ENCODE measurements around the gene LAMA1. TPM values are rescaled to one million over a fixed set of nuclear protein-coding genes. Genes with fewer than 3 reads are reported as not detected.

The LAMA1 gene
- polyA plus RNA-seq, 1 donor, result 1.8 TPM

GRCh38 chr18:6994771-6995430 lies 122.7 kb downstream of the LAMA1 start:
- DNase-seq (ENCODE audit: low read depth), result no peak

DNA sequence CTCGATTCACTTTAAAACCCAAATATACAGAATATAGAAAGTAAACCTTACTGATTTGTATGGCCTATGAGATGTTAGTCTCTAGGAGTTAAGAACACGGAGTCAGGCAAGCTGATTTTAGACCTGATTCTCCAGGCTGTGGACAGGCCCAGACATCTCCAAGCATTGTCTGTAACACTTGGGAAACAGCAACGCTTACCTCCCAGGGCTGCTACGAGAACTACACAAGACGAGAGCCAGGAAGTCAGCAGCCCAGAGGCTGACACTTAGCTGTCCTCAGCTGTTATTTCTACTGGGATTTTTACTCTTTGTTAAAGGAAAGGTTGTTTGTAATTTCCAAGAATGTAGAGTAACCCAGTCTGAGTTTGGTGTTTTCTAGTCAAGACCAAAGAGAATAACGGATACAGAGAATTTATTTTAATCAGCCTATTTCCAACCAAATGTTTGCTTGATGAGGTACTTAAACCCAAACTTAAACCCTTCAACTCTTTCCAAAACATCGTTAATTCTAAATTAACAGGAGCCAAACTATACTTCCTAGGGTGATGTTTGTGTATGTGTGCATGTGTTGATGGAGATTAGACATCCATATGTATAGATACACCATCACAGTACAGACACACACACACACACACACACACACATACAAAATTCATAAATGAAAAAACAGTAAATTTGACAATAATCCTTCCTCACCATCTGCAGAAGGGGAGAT lies 123.4 kb downstream of the LAMA1 start:
- no peak for DNase-seq (ENCODE audit: low read depth)

DNA sequence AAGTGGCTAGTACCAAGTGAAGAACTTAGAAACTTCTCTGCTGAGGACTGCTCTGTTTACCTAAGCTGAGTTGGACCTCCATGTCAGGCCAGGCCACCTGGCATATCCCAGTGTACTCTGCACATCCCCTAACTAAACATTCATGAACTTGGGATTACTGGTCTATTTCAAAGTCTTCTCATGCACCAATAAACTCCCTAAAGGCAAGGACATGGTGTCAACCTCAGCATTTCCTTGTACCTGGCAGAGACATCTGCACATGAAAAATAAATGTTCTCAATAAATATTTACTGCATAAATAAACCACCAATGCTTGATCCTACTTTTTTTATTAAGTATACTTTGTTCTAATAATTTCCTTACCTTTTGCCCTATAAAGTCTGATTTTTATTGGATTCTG lies 124.8 kb downstream of the LAMA1 start:
- DNase-seq (ENCODE audit: low read depth), result no peak

GRCh38 chr18:6983366-6983765 lies 134.2 kb downstream of the LAMA1 start:
- DNase-seq (ENCODE audit: low read depth), result no peak

- no peak for DNase-seq (ENCODE audit: low read depth)
These were observed 135.2 kb downstream of the LAMA1 start for GRCh38 chr18:6982398-6982797.

DNA sequence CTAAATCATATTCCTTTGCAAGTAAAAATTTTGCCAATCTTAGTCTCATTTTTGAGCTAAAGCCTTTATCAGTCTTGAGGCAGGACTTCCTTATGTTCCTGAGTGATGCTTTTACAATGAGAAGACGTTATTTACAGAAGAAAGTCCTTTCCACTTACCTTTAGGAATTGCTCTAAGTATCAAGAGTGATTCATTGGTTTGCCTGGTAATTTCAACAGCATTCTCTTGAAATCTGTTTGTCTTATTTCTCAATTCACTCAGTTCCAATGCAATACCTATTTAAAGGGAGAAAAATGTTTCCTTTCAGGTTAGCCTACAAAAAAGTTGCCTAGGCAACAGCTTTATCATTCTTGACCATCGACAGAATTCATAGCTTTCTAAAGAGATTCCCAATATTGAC lies 137.2 kb downstream of the LAMA1 start:
- no peak for DNase-seq (ENCODE audit: low read depth)

DNA sequence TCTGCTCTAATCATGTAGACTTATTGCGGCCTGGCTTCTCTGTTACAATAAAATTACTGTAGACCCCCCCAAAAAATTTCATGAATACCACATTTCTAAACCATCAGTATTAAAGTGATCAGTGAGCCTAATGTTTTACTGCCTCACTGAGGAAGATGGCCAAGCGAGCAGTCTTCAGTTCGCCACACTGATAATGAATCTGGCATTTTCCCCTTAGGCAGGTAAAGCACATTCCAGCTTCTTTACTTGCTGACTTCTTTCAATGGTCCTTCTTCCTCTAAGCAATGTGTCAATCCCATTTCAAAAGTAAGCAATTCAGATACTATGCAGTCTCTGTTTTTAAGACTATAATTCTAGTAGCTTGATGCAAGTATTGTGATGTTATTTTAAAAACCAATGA lies 137.6 kb downstream of the LAMA1 start:
- no peak for DNase-seq (ENCODE audit: low read depth)

DNA sequence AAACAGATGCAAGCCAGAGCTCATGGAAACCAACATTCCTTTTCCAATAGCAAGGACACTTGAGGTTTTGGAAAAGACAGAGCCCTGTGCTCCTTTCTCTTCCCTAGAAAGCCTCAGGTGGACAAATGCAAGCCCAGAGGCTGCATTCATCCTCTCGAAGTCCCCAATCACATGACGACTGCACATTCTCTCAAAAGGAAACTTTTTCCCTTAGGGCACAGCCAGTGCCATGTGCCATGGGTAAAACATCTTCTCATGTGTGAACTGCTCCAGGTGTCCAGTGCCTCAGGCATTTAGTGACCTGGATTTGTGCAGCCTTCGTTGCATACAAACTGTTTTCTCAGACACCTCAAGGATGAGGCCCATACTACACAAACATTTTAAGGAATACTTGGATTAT lies 140.7 kb downstream of the LAMA1 start:
- no peak for DNase-seq (ENCODE audit: low read depth)

DNA sequence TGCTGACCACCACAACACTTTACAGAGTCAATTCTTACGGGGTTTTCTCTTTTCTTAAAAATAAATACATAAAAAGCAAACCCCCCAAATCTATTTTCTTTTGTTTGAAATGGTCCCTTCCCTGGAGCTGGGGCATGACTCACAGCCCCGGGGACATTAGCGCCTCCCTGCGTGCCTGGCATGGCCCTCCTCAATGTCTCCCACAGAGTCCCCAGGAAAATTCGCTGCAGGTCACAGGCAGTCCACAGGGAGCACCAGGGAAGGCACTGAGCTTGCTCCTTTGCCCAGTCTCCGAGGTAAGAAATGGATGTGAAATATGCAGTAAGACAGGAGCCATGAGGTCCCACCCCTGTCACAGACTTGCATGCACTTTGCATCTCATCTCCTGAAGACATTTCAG lies 142.5 kb downstream of the LAMA1 start:
- no peak for DNase-seq (ENCODE audit: low read depth)

GRCh38 chr18:6971823-6972478 lies 145.6 kb downstream of the LAMA1 start:
- DNase-seq (ENCODE audit: low read depth), result no peak

GRCh38 chr18:6963452-6964097 lies 154.0 kb downstream of the LAMA1 start:
- DNase-seq (ENCODE audit: low read depth), result no peak

DNA sequence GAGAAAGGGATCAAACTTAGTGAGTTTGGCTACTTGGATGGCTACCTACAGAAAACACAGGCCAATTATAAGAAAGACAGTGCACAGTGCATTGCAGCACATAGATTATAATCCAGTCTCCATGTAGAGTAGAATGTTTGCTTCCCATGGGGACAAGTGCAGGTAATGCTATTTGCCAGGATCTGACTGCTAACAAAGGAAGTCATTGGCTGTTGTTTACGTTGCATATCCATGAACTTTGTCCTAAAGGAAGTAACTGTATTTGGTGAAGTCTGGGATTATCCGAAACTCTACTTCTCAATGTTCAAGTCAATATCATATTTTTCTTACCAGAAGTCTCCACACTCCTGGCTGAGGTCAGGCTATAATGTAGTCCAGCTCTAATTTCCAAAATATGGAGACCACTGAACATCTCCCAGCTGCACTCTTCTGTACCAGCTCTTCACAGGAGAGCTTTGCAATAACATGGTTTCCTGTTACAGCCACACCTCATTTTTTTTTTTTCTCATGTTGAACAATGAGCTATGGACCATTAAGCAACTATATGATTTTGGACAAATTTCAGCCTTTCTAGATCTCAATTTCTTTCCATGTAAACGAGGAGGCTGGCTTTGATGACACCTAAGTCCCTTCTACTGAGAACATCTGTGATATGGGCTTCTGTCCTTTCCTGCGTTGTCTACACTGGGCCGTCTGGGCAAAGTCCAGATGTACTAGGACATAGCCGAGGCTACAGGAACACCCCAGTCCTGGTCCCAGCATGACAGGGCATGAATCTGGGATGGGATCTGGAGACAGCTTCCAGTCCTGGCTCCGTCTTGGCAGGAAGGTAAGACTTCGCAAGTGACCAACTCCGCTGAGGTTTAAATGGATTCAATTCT lies 154.8 kb downstream of the LAMA1 start:
- DNase-seq (ENCODE audit: low read depth), result no peak

DNA sequence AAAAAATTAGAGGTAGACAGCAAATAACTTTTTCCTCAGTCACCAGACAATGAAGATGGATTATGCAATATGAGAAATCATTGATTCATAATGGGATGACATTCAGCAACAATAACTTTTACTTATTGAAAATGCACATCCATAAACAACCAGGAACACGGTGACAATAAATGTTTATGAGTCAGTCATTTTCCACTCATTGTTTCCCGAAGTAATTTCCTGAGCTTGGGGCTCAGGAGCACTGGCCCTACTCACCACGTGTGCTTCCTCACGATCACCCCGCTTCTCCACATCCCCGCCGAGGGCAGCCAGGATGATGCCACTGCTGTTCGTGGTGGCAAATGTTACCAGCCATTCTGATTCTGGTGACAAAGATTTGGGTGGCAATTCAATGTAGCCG lies 156.3 kb downstream of the LAMA1 start:
- DNase-seq (ENCODE audit: low read depth), result no peak

GRCh38 chr18:6960656-6961055 lies 156.9 kb downstream of the LAMA1 start:
- DNase-seq (ENCODE audit: low read depth), result no peak

DNA sequence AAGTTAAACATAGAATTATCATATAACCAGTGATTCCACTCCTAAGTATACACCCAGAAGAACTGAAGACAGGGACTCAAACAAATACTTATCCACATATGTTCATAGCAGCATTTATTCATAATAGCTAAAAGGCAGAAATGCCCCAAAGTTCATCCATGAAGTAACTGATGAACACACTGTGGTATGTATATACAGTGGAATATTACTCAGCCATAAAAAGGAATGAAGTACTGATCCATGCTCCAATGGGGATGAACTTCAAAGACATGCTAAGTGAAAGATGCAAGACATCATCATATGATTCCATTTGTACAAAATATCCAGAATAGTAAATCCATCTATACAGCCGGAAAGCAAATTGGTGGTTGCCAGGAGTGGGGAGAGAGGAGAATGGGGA lies 157.5 kb downstream of the LAMA1 start:
- DNase-seq (ENCODE audit: low read depth), result no peak

DNA sequence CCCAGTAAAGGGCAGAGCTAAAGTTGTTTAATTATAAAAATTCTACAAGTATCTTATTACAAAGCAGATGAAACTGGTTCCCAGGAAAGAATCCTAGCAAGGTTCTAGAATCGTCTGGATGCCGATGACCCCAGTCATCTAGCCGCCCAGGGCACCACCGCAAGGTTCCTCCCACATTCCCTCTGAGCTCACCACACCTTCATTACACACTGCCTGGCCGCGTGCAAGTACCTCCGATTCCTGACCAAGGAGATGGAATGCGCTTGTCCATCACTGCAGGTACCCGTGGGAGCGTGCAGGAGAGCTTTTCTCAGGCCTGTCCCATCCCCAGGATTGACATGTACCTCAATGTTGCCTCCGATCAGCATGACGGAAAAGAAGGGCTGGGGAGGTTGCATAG lies 158.5 kb downstream of the LAMA1 start:
- no peak for DNase-seq (ENCODE audit: low read depth)

GRCh38 chr18:6956999-6957398 lies 160.6 kb downstream of the LAMA1 start:
- no peak for DNase-seq (ENCODE audit: low read depth)

- no peak for DNase-seq (ENCODE audit: low read depth)
These were observed 161.1 kb downstream of the LAMA1 start for GRCh38 chr18:6956495-6956894.

DNA sequence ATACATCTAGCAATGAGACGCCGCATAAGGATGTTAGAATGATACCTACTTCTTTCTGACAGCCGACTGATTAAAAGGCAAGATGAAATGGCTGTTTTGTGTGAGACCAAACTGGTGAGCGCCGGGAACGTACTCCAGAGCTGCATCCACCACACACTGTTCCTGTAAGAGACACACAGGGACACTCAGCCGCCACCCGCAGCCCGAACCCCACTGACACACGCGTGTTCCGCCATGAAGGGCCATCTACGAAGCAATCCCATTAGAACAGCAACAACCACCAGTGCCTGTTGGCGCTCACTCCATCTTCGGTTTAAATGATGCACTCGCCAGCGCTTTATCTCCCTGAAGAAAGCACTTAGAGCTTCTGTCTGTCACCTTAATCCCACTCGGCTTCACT lies 162.3 kb downstream of the LAMA1 start:
- no peak for DNase-seq (ENCODE audit: low read depth)

GRCh38 chr18:6954501-6954900 lies 163.1 kb downstream of the LAMA1 start:
- no peak for DNase-seq (ENCODE audit: low read depth)

DNA sequence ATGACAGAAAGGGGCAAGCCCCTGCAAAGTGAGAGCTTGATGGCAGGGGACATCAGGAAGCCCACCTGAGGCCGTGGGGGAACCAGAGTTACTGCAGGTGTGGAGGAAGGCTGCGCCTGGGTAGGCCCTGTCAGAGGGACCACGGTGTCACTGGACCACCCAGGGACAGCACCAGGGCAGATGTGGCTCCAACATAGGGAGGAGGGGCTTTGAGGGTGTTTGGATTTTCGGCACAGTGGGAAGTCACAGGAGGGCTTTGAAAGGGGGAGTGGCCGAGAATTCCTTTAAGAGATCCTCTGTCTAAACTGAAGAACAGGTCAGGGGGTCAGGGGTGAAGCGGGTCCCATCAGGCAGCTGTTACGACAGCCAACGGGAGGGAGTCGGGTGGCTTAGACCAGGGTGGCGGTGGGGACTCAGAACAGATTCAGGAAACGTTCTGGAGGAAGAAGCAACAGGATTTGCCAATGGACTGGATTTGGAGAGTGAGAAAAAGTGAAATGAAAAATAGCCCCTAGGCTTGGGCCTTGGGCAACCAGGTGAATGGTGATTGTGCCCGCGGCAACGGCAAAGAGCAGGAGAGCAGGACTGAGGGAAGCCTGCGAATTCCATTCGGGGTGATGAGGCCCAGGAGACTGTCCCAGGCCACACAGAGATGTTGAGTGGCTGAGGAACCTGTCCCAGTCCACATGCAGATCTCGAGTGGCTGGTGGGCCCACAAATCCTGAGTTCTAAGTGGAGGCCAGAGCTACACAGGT lies 166.1 kb downstream of the LAMA1 start:
- DNase-seq (ENCODE audit: low read depth), result no peak

All from forelimb muscle (tissue), 1 donor.